Muscle of back (tissue), 11 donors: ENCODE results near the gene MX1. TPM values are rescaled to one million over a fixed set of nuclear protein-coding genes. Genes with fewer than 3 reads are reported as not detected.
"Not testable (repeated sequence)": the region's sequence is repeated elsewhere in the genome, so short reads cannot be mapped to it uniquely, and the experiment has no call there.

Experiments used
- DNase-seq, 3 donors: peaks; one replicate each; pipeline versions ENCODE4 v3.0.0 to v3.0.0-alpha.2; 2013
- polyA plus RNA-seq, 10 donors: library from polyadenylated mRNA; unstranded; fragments of 120-200 nt; gene quantifications; one replicate each; pipeline ENCODE4 v1.2.1, GENCODE V29; 2013; ENCODE audit not compliant: insufficient read length in 10 of 10

Gene MX1
- polyA plus RNA-seq, 10 donors, result 1.9 to 6.1 (median 4.0) TPM

DNA sequence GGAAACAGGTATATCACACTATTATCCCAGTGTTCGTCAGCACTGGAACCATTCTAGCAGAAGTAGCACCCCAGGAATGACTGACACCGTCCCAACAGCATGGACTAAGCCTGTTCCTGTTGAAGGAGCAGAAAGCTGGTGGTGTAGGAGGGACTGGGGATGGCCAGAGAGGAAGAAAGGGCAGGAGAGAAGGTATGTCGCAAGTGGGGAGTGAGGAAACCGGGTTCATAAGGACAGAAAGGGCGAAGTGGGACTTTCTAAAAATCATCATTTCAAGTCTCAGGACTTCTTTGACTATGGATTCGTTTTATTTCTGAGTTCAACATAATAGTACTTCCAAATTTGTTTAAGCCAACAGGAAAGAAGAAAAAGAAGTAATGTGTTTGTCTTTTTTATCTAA, 19.7 kb upstream of the MX1 start:
- no peak for DNase-seq

DNA sequence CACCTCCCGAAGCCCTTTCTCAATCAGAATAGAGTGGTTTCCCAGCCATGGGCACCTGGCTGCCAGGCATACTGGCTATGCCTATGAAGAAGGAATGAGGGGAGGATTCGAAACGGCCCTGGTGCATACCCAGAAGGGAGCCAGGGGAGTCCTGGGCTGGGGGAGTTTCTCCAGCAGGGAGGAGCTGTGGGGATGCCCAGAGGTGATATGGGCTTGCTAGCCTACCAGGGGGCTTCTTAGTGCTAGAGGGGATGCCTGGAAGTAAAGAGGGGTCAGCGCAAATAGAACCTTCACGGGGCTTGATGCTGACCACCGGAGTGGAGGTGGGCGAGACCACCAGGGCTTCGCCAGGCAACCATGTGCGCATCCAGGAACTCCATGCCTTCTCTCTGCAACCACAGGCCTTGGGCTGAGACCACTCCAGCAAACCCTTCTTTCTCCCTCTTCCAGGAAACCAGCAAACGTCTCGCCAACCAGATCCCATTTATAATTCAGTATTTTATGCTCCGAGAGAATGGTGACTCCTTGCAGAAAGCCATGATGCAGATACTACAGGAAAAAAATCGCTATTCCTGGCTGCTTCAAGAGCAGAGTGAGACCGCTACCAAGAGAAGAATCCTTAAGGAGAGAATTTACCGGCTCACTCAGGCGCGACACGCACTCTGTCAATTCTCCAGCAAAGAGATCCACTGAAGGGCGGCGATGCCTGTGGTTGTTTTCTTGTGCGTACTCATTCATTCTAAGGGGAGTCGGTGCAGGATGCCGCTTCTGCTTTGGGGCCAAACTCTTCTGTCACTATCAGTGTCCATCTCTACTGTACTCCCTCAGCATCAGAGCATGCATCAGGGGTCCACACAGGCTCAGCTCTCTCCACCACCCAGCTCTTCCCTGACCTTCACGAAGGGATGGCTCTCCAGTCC, 18.2 kb upstream of the MX1 start:
- no peak for DNase-seq

GRCh38 chr21:41410361-41410760, 15.7 kb upstream of the MX1 start:
- DNase-seq, result no peak

- DNase-seq, result no peak
These were observed 15.1 kb upstream of the MX1 start for GRCh38 chr21:41410767-41411448.

DNA sequence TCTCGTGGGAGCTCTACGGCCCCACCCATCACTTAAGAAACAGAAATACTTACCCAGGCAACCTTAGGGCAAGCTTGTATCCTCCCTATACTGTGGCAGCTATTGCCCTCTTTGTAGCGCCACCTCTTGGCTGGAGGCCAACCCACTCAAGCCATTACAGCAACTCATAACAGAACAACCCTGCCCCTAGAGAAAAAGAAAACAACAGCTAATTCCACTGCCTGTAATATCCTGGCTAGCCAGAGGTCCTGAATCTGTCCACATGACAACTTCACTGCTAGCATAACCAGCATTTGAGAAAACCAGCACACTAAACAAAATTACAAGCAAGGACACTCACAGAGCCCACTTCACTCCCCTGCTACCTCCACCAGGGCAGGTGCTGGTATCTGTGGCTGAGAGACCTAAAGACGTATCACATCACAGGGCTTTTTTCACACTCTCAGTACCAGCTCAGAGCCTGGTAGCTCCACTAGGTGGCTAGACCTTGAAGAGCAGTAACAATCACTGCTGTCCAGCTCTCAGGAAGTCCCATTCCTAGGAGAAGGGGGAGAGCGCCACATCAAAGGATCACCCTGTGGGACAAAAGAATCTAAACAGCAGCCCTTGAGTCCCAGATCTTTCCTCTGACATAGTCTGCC, 14.5 kb upstream of the MX1 start:
- DNase-seq, result no peak

- not testable (repeated sequence) for DNase-seq
These were observed 8.5 kb upstream of the MX1 start for GRCh38 chr21:41417505-41417904.

GRCh38 chr21:41418393-41418792, 7.6 kb upstream of the MX1 start:
- no peak for DNase-seq

DNA sequence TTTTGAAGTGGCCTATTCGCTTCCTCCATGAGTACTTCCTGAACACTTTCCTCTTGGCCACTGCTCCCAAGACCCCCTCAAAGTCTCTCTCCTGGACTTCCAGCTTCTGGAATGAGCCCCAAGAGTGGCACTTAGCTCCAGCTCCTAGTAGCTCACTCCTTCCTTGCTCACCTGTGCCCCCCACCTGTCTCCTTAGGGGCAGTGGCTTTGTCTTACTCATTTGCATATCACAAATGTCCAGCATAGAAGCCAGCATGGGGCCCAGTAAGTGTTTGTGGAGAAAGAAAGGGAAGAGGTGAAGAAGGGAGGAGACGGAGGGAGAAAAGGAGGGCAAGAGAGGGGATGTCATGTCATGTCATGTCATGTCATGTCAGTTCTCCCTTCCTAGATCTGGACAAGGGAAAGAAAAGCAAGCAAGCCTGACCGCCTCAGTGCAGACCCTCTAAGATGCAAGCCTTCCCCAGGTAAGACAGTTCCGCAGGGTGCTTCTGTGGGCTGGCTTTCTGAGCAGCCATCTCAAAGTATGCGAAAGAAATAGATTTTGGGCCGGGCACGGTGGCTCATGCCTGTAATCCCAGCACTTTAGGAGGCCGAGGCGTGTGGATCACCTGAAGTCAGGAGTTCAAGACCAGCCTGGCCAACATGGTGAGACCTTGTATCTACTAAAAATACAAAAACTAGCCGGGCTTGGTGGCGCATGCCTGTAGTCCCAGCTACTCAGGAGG, 6.9 kb upstream of the MX1 start:
- DNase-seq, result peak in 1 of 3 donors; percentile 9

DNA sequence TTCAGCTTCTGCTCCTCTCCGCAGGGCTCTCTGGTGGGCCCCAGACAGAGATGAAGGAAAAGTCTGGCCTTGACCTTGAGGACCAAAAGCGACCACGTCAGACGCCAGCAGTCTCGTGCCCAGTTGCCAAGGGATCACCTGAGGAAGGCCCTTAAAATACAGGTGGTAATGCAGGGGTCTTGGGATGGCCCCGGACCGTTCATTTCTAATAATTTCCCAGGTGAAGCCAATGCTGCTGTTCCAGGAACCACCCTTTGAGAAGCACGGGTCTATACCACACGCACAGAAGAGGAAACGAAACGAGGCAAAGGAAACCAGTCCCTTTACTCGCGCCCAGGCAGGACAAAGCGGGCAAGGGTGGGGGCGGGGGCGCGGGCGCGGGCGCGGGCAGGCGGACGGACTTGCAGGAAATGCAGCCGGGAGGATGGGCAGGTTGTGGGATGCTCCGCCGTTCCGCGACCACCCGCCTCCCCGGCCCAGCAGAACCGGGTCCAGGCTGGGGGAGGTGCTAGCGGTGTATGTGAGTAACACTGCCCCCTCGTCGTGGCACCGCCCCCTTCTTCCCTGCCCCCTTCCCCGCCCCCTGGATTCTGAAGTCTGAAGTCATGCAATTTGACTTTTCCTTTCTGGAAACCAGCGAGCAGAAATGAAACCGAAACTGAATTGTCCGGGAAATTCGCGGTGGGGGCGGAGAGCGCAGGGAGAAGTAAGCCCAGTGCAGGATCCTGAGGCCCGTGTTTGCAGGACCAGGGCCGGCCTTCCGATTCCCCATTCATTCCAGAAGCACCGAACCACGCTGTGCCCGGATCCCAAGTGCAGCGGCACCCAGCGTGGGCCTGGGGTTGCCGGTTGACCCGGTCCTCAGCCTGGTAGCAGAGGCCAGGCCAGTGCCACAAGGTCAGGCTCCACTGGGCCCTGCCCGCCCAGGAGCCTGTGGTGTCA, 5.8 kb upstream of the MX1 start:
- peak; percentile 93 to 95 (median 93) for DNase-seq

DNA sequence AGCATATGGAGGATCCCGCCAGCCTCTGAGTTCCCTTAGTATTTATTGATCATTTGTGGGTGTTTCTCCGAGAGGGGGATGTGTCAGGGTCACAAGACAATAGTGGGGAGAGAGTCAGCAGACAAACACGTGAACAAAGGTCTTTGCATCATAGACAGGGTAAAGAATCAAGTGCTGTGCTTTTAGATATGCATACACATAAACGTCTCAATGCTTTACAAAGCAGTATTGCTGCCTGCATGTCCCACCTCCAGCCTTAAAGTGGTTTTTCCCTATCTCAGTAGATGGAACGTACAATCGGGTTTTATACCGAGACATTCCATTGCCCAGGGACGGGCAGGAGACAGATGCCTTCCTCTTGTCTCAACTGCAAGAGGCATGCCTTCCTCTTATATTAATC, 5.0 kb upstream of the MX1 start:
- not testable (repeated sequence) for DNase-seq

DNA sequence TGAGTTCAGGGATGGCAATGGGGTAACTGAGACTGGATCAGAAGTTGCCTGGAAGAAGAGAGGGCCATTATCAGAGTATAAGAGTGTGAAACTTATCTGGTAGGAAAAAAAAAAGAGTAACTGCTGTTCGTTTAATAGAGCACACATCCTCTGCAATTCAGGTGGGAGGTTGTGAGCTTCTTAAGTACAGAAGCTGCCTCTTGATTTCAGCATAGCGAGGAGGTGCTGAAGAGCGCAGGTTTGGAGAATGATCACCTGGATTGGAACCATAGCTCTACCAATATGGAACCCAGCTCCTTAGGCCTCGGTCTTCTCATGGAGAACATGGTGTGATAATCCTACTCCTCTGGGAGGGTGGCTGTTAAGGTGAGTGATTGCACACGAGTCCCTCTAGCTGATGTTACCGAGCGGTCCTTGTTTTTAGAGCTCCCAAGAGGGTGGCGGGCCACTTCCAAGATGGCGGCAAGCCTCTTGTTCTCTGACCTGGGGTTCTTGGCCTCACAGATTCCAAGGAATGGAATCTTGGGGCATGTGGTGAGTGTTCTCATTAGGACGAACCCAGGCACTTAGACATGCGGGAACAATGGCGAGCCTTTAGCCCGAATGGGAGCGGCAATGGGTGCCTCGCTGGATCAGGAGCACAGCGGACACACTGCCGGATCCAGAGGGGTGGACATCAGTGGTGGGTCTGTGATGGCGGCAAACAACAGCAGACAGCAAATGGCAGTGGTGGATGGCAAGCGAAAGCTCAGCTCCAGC, 3.3 kb upstream of the MX1 start:
- no peak for DNase-seq

DNA sequence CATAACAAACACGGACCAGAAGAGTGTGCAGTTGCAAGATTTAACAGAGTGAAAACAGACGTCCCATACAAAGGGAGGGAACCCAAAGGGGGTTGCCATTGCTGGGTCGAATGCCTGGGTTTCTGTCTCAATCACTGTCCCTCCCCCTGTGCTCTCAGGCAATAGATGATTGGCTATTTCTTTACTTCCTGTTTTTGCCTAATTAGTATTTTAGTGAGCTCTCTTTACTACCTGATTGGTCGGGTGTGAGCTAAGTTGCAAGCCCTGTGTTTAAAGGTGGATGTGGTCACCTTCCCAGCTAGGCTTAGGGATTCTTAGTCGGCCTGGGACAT, 2.8 kb upstream of the MX1 start:
- not testable (repeated sequence) for DNase-seq

DNA sequence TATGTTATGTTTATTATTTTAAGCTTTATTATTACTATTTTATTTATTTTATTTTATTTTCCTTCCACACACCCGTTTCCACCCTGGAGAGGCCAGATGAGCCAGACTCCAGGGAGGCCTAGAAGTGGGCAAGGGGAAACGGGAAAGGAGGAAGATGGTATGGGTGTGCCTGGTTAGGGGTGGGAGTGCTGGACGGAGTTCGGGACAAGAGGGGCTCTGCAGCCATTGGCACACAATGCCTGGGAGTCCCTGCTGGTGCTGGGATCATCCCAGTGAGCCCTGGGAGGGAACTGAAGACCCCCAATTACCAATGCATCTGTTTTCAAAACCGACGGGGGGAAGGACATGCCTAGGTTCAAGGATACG, 468 bp upstream of the MX1 start:
- DNase-seq, result no peak

- peak in 1 of 3 donors; percentile 50 for DNase-seq
These were observed 801 bp downstream of the MX1 start for GRCh38 chr21:41426676-41427404.

GRCh38 chr21:41427556-41427955, 1.5 kb downstream of the MX1 start:
- DNase-seq, result no peak

- DNase-seq, result no peak
These were observed 2.3 kb downstream of the MX1 start for GRCh38 chr21:41428311-41428710.

DNA sequence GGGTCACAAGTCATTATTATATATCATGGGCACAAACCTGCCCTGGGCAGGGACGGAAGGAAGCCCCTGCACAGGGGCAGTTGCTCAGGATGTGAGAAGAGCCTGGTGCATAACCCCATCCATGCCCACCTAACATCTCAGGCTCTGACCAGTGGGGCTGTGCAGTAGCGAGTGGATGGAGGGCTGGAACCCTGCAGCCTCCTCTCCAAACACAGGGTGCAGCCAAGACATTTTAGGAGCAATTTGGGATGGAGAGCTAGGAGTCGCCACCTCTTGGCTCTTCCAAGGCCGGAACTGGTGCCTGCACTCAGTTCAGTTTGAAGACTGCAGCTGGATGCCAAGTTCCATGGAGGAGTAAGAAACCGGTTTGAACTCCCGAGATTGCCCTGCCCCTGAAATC, 2.8 kb downstream of the MX1 start:
- no peak for DNase-seq

DNA sequence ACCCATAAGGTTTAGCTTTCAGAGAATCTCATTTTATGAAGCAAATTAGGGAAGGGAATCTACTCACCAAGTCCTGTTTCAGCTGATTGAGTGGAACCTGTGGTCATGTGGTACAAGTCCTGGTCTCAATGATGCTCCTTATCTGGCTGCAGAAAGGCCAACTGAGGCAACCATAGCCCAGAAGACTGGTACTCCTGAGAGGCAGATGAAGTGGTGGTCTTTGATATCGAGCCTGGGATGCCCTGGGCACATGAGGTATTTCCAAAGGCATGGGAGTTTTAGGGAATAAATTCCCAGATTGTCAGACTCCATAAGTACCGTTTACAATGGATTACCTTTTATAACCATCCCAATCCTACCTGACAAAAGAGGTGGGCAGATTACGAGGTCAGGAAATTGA, 3.3 kb downstream of the MX1 start:
- DNase-seq, result no peak

DNA sequence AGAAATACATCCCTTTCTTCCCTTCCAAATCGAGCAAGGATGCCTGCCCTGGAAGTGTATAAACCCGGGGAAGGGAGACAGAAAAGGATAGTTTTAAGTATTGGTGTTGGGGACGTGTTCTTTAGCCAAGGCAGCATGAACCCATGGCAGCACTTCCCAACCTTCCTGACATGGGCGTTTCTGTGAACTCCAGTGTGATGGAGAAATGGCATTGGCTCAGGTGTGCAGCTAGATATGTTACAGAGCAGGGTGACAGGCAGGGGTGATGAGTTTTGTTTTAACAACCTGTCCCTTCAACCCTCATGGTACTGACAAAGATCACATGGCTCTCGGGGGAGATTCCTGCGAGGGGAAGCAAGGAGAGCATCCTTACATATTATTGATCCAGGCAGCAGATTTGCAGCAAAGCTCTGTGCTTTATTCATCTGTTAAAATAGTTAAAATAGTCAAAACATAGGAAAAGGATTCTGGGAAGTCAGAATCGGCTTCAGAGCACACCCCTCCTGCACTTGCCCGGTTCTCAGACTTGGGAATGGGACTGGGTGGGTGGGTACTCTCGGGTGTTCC, 4.0 kb downstream of the MX1 start:
- DNase-seq, result no peak
